Nephron progenitor cell (in vitro differentiated cells): ENCODE results near the gene ZNF672.

Source experiments
- DNase-seq: peaks from one replicate; pipeline ENCODE4 v3.0.0; 2021
- H3K27ac Mint-ChIP-seq: 2 replicates; pipeline ENCODE4 v1.8.0; 2021; ENCODE audit warnings: mild to moderate bottlenecking, moderate library complexity, mixed read lengths
- H3K27me3 Mint-ChIP-seq: 2 replicates; pipeline ENCODE4 v1.8.0; 2021; ENCODE audit warnings: mild to moderate bottlenecking, low read depth, mixed read lengths; ENCODE audit not compliant: poor library complexity
- H3K36me3 Mint-ChIP-seq: 2 replicates; pipeline ENCODE4 v1.8.0; 2021; ENCODE audit warnings: low read depth, mixed read lengths
- H3K4me1 Mint-ChIP-seq: 2 replicates; pipeline ENCODE4 v1.8.0; 2021; ENCODE audit warnings: mixed read lengths
- H3K4me3 Mint-ChIP-seq: 2 replicates; pipeline ENCODE4 v1.8.0; 2021; ENCODE audit warnings: mild to moderate bottlenecking, moderate library complexity, mixed read lengths
- H3K9me3 Mint-ChIP-seq: 2 replicates; pipeline ENCODE4 v1.8.0; 2021; ENCODE audit warnings: mild to moderate bottlenecking, moderate library complexity, mixed read lengths
- TF ChIP-seq, protein P1 (sequence below): fragments of 200-600 bp; sonication (generic); IDR thresholded peaks from 2 replicates; pipeline ENCODE4 v1.5.0; 2021; ENCODE audit warnings: antibody characterized with exemption

The ZNF672 gene

DNA sequence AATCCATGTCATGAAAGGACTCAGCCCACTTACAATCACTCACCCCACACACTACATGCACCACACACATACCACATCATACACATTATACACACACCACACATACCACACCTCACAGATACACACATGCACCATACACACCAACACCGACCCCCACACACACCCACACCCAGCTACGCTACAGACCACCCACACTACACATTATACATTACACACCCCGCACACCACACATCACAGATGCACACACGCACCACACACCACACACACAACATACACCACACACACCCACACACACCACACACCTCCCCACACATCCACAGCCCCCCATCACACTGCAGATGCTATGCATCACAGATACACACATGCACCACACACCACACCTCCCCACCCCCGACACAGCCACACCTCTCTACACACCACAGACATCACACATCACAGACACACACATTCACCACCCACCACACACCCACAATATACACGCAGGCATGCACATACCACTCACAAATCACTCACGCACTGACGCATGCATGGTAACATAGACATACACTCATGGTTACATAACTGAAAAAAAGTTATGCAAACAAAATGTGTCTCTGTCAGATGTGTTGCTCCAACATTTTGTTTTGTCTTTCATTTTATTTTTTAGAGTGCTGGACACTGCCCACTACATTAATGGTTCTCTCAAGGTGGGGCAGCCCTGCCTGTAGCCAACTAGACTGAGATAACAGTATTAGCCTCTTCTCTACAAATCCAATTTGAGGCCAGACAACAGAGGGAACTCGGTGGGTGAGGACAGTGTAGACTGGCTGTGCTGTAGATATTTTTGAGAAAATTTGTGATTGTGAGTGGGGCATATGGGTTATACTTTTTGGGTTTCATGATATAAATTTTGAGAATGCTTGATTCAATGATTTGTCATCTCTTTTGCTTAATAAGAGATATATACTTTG, 52.8 kb downstream of the ZNF672 start:
- Mint-ChIP-seq H3K4me3 (no peak overlapping the region), H3K27me3 (no peaks in the 10 kb centered on the region), H3K9me3 (no peaks in the 10 kb centered on the region), H3K4me1 (peaks cover 34% of the 10 kb centered on the region), H3K27ac (no peak overlapping the region), H3K36me3 (no peaks in the 10 kb centered on the region)
- TF ChIP-seq, protein P1, sequence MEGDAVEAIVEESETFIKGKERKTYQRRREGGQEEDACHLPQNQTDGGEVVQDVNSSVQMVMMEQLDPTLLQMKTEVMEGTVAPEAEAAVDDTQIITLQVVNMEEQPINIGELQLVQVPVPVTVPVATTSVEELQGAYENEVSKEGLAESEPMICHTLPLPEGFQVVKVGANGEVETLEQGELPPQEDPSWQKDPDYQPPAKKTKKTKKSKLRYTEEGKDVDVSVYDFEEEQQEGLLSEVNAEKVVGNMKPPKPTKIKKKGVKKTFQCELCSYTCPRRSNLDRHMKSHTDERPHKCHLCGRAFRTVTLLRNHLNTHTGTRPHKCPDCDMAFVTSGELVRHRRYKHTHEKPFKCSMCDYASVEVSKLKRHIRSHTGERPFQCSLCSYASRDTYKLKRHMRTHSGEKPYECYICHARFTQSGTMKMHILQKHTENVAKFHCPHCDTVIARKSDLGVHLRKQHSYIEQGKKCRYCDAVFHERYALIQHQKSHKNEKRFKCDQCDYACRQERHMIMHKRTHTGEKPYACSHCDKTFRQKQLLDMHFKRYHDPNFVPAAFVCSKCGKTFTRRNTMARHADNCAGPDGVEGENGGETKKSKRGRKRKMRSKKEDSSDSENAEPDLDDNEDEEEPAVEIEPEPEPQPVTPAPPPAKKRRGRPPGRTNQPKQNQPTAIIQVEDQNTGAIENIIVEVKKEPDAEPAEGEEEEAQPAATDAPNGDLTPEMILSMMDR: no peak
- no peak for DNase-seq

DNA sequence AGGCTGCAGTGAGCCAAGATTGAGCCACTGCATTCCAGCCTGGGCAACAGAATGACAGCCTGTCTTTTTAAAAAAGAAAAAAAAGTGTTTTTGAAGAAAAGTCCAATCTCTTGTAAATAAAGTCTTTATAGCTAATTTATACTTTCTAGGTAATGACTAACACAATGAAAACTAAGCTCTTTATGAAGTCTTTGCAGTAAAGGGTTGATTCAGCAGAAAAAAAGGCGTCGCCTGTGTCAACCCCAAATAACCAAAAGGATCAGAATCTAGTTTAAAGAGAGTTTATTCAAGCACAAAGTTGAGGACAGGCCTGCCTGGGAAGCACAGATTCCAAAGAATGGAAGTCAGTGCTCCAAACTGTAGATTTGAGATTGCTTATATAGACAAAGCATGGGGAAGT, 53.7 kb downstream of the ZNF672 start:
- TF ChIP-seq, protein P1: no peak
- H3K27me3 Mint-ChIP-seq: no peaks in the 10 kb centered on the region
- peaks cover 25% of the 10 kb centered on the region for H3K4me1 Mint-ChIP-seq
- H3K4me3 Mint-ChIP-seq: no peak overlapping the region
- H3K27ac Mint-ChIP-seq: no peak overlapping the region
- no peak for DNase-seq
- no peaks in the 10 kb centered on the region for H3K36me3 Mint-ChIP-seq
- no peaks in the 10 kb centered on the region for H3K9me3 Mint-ChIP-seq

DNA sequence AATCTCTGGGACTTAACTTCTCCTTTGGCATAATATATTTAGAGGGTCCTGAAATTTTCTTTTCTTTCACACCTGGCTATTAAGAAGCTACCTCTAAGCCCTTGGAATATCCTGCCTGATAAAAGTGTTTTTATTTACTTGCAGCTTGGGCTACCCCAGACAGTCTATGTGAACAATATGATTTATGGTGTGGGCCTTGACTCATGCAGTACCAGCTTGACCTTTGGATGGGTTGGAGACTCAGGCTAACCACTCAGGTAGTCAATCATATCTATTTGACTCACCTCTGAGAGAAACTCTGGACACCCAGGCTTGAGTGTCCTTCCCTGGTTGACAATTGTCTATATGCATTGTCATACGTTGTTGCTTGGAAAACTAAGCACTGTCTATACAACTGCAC, 54.6 kb downstream of the ZNF672 start:
- Mint-ChIP-seq H3K27ac (no peak overlapping the region), H3K9me3 (no peaks in the 10 kb centered on the region), H3K36me3 (no peaks in the 10 kb centered on the region), H3K4me3 (no peak overlapping the region), H3K4me1 (peaks cover 29% of the 10 kb centered on the region), H3K27me3 (no peaks in the 10 kb centered on the region)
- TF ChIP-seq, protein P1: no peak
- DNase-seq: no peak

DNA sequence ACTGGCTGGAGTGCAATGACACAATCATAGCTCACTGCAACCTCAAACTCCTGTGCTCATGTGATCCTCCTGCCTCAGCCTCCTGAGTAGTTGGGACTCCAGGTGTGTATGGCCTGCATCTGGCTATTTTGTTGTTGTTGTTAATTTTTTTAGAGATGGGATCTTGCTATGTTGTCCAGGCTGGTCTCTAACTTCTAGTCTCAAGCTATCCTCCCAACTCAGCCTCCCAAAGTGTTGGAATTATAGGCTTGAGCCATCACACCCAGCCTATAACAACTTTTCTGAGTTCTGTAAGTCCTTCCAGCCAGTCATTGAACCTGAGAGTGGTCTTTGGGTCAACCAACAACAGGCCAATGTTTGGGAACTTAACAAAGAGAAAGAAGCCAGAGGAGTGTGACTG, 56.8 kb downstream of the ZNF672 start:
- H3K4me3 Mint-ChIP-seq: no peak overlapping the region
- H3K27ac Mint-ChIP-seq: no peak overlapping the region
- peaks cover 26% of the 10 kb centered on the region for H3K4me1 Mint-ChIP-seq
- peaks cover 15% of the 10 kb centered on the region for H3K9me3 Mint-ChIP-seq
- H3K36me3 Mint-ChIP-seq: peaks cover 5% of the 10 kb centered on the region
- DNase-seq: no peak
- TF ChIP-seq, protein P1: no peak
- no peaks in the 10 kb centered on the region for H3K27me3 Mint-ChIP-seq

DNA sequence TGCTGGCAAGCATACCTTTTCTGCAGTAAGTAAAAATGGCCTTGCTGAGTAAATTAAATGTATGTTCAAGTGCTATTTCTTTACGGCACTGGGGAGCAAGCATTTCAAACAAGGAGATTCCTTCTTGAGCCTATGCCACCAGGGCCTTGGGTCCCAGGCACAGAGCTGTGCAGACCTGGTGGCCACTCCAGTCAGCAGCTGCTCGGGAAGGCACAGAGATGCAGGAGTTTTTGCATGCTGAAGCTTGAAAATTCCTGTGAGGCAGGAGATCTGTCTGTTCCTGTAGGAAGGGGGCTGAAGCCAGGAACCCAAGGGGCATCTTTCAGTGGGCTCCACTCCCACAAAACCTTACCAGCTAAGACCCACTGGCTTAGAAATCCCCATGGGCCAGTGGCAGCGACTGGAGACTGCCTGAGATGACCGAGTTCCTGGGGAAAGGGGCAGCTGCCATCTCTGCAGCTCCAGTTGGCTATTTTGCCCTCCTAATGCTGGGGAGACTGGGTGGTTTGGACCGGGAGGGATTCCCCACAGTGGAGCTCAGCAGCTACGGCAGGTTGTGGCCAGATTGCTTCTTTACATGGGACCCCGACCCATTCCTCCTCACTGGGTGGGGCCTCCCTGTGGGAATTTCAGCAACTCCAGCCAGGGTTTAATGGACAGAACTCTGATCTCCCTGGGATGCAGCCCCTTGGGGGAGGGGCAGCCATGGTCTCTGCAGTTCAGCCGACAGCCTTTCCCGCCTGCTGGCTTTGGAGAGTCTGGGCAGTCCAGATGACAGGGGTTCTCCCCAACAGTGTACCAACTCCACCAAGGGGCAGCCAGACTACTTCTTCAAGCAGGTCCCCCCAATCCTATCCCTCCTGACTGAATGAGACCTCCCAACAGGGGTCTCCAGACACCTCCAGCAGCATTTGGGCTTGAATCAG, 59.7 kb downstream of the ZNF672 start:
- DNase-seq: no peak
- Mint-ChIP-seq H3K27me3 (no peaks in the 10 kb centered on the region), H3K9me3 (peaks cover 17% of the 10 kb centered on the region), H3K4me1 (peaks cover 10% of the 10 kb centered on the region), H3K27ac (peak overlapping the region; percentile 13), H3K4me3 (no peak overlapping the region), H3K36me3 (peaks cover 5% of the 10 kb centered on the region)
- TF ChIP-seq, protein P1: no peak
